Neural cell (in vitro differentiated cells): ENCODE measurements around the gene PGLYRP1. TPM values are rescaled to one million over a fixed set of nuclear protein-coding genes. Genes with fewer than 3 reads are reported as not detected.

Experiments
- H2AFZ ChIP-seq: fragments of 200-600, 300-800 bp; sonication (generic), shearing (Covaris generic); 2 replicates; pipeline ENCODE4 v1.6.0; 2014; ENCODE audit warnings: low read depth, mild to moderate bottlenecking, antibody characterized with exemption, low read length, moderate library complexity
- H3F3A ChIP-seq: fragments of 200-600 bp; shearing (Covaris generic); 2 replicates; pipeline ENCODE4 v1.6.1; 2016; ENCODE audit warnings: mild to moderate bottlenecking, moderate library complexity, mixed read lengths, antibody characterized with exemption, low read length; ENCODE audit not compliant: insufficient read depth, poor library complexity, severe bottlenecking
- H3K27ac ChIP-seq: fragments of 200-600, 300-800 bp; sonication (generic), shearing (Covaris generic); 2 replicates; pipeline ENCODE4 v1.5.1; 2014; ENCODE audit warnings: mild to moderate bottlenecking, low read length, moderate library complexity
- H3K27me3 ChIP-seq: fragments of 300-800, 200-600 bp; sonication (generic), shearing (Covaris generic); 2 replicates; pipeline ENCODE4 v1.6.0; 2014; ENCODE audit warnings: mild to moderate bottlenecking, low read depth, low read length, moderate library complexity; ENCODE audit not compliant: insufficient read depth
- H3K36me3 ChIP-seq: fragments of 300-800, 200-600 bp; sonication (generic), shearing (Covaris generic); 2 replicates; pipeline ENCODE4 v1.5.1; 2014; ENCODE audit warnings: mild to moderate bottlenecking, antibody characterized with exemption, low read length, moderate library complexity; ENCODE audit not compliant: insufficient read depth
- H3K4me2 ChIP-seq: fragments of 300-800, 200-600 bp; sonication (generic), shearing (Covaris generic); 2 replicates; pipeline ENCODE4 v1.6.0; 2014; ENCODE audit warnings: mild to moderate bottlenecking, low read length
- H3K4me3 ChIP-seq: fragments of 300-800, 200-600 bp; sonication (generic), shearing (Covaris generic); 2 replicates; pipeline ENCODE4 v1.5.1; 2014; ENCODE audit warnings: mild to moderate bottlenecking, low read length, moderate library complexity
- H3K79me2 ChIP-seq: fragments of 200-600 bp; shearing (Covaris generic); replicated peaks from 2 replicates; pipeline ENCODE4 v1.6.0; 2014; ENCODE audit warnings: mild to moderate bottlenecking, low read length, moderate library complexity; ENCODE audit not compliant: insufficient read depth
- H3K9ac ChIP-seq: fragments of 300-800, 200-600 bp; sonication (generic), shearing (Covaris generic); 2 replicates; pipeline ENCODE4 v1.6.1; 2016; ENCODE audit warnings: mild to moderate bottlenecking, low read length, mixed read lengths
- H3K9me2 ChIP-seq: fragments of 200-600 bp; shearing (Covaris generic); 2 replicates; pipeline ENCODE4 v1.6.1; 2016; ENCODE audit warnings: mild to moderate bottlenecking, low read length, mixed read lengths; ENCODE audit not compliant: insufficient read depth
- H3K9me3 ChIP-seq: fragments of 200-600, 300-800 bp; sonication (generic), shearing (Covaris generic); 2 replicates; pipeline ENCODE4 v1.6.1; 2016; ENCODE audit warnings: mild to moderate bottlenecking, mixed run types, low read length, moderate library complexity, mixed read lengths
- H4K20me1 ChIP-seq: fragments of 200-600 bp; shearing (Covaris generic); 2 replicates; pipeline ENCODE4 v1.6.1; 2016; ENCODE audit warnings: mild to moderate bottlenecking, mixed run types; ENCODE audit not compliant: insufficient read depth
- CTCF ChIP-seq: fragments of 450-650 bp; IDR thresholded peaks from 2 replicates; pipeline ENCODE4 v1.5.1; 2014; ENCODE audit warnings: antibody characterized with exemption, mild to moderate bottlenecking, moderate library complexity; ENCODE audit not compliant: poor library complexity, severe bottlenecking
- EP300 ChIP-seq: fragments of 450-650 bp; conservative IDR thresholded peaks from 2 replicates; pipeline ENCODE4 v1.6.1; 2014; ENCODE audit warnings: antibody characterized with exemption, mild to moderate bottlenecking, moderate library complexity; ENCODE audit not compliant: poor library complexity, severe bottlenecking
- EZH2 ChIP-seq: fragments of 200-600, 300-800 bp; shearing (Covaris generic), sonication (generic); IDR thresholded peaks from 2 replicates; pipeline ENCODE4 v1.6.1; 2014; ENCODE audit warnings: antibody characterized with exemption, low read length, borderline replicate concordance, mild to moderate bottlenecking; ENCODE audit not compliant: insufficient read depth, poor library complexity, severe bottlenecking
- MXI1 ChIP-seq: fragments of 450-650 bp; conservative IDR thresholded peaks from 2 replicates; pipeline ENCODE4 v1.6.1; 2014; ENCODE audit warnings: antibody characterized with exemption, mild to moderate bottlenecking; ENCODE audit not compliant: poor library complexity, severe bottlenecking
- POLR2AphosphoS5 ChIP-seq: IDR thresholded peaks from 2 replicates; pipeline ENCODE4 v1.6.1; 2012
- RAD21 ChIP-seq: fragments of 450-650 bp; conservative IDR thresholded peaks from 2 replicates; pipeline ENCODE4 v1.6.1; 2014; ENCODE audit warnings: antibody characterized with exemption, mild to moderate bottlenecking, moderate library complexity
- REST ChIP-seq: IDR thresholded peaks from 2 replicates; pipeline ENCODE4 v1.6.1; 2012; ENCODE audit warnings: borderline replicate concordance
- SMC3 ChIP-seq: fragments of 450-650 bp; conservative IDR thresholded peaks from 2 replicates; pipeline ENCODE4 v1.6.1; 2014; ENCODE audit warnings: antibody characterized with exemption, mild to moderate bottlenecking, moderate library complexity; ENCODE audit not compliant: poor library complexity
- TAF1 ChIP-seq: IDR thresholded peaks from 2 replicates; pipeline ENCODE4 v1.6.1; 2012; ENCODE audit warnings: low read depth
- polyA plus RNA-seq: library from polyadenylated mRNA; depleted of rRNA; stranded (reverse); fragments of >200 nt; gene quantifications from 2 replicates; pipeline ENCODE4 v1.2.3, GENCODE V29; 2014

PGLYRP1 gene
- polyA plus RNA-seq, 1 donor from 2014 or later: not detected

- Histone ChIP-seq H3K4me2 (no peak overlapping the region), H3F3A (no peaks in the 10 kb centered on the region), H4K20me1 (no peaks in the 10 kb centered on the region), H3K9me3 (no peaks in the 10 kb centered on the region), H2AFZ (no peak overlapping the region), H3K27ac (no peak overlapping the region), H3K36me3 (no peaks in the 10 kb centered on the region), H3K4me3 (no peak overlapping the region), H3K79me2 (no peaks in the 10 kb centered on the region), H3K9me2 (no peaks in the 10 kb centered on the region), H3K27me3 (no peaks in the 10 kb centered on the region), H3K9ac (no peak overlapping the region)
- TF ChIP-seq CTCF (no peak), RAD21 (no peak), POLR2AphosphoS5 (no peak), REST (no peak), EP300 (no peak), SMC3 (no peak), EZH2 (no peak), TAF1 (no peak), MXI1 (no peak)
These were observed 9.1 kb upstream of the PGLYRP1 start for GRCh38 chr19:46031781-46032596.

- H3K36me3 ChIP-seq: no peaks in the 10 kb centered on the region
- no peak overlapping the region for H3K9ac ChIP-seq
- H3F3A ChIP-seq: no peaks in the 10 kb centered on the region
- no peak overlapping the region for H3K27ac ChIP-seq
- H4K20me1 ChIP-seq: no peaks in the 10 kb centered on the region
- H3K9me3 ChIP-seq: no peaks in the 10 kb centered on the region
- H3K79me2 ChIP-seq: no peaks in the 10 kb centered on the region
- H3K9me2 ChIP-seq: no peaks in the 10 kb centered on the region
- no peak for TF ChIP-seq POLR2AphosphoS5
- H3K4me3 ChIP-seq: no peak overlapping the region
- no peak overlapping the region for H2AFZ ChIP-seq
- no peaks in the 10 kb centered on the region for H3K27me3 ChIP-seq
- no peak overlapping the region for H3K4me2 ChIP-seq
These were observed 8.1 kb upstream of the PGLYRP1 start for GRCh38 chr19:46030812-46031550.
